Measurements from ENCODE around the gene MUS81. TPM values are rescaled to one million over a fixed set of nuclear protein-coding genes. Genes with fewer than 3 reads are reported as not detected.

Gene MUS81
- total RNA-seq, 1 experiment from 2014 or later, result 45.9 TPM

GRCh38 chr11:65852508-65853245 is 7.6 kb upstream of the MUS81 start:
- ChIA-PET POLR2A (interaction anchor here (0.5 to 3.5 kb wide), 9 partner anchors 8 to 200 kb away, joined by 3 to 38 read pairs (median 4); partner anchors contain the start of genes FIBP, MUS81, RNASEH2C and SNX32), CTCF (interaction anchor here (0.9 to 6.3 kb wide), 20 partner anchors 8 to 214 kb away, joined by 3 to 134 read pairs (median 4); partner anchors contain the start of genes AP5B1, CCDC85B, CST6 and FIBP)
- ATAC-seq, result no peak
- Mint-ChIP-seq H3K36me3 (peaks cover 53% of the 10 kb centered on the region), H3K9me3 (peaks cover 6% of the 10 kb centered on the region; the same call in 1 of the 2 replicates), H3K27ac (no peak overlapping the region), H3K4me1 (peaks cover 24% of the 10 kb centered on the region), H3K4me3 (no peak overlapping the region), H3K27me3 (ENCODE audit: low read depth) (peaks cover 8% of the 10 kb centered on the region)
- DNase-seq (ENCODE audit: low spot score), result no peak
- TF ChIP-seq NR3C1 (CRISPR knock-in tag; conservative IDR thresholded peaks at IDR 0.05; ENCODE audit: low read depth) (no peak), JUN (CRISPR knock-in tag; IDR thresholded peaks at IDR 0.05) (no peak), ZNF263 (CRISPR knock-in tag; IDR thresholded peaks at IDR 0.05; ENCODE audit: low read depth) (no peak), ZNF138 (CRISPR knock-in tag; conservative IDR thresholded peaks at IDR 0.05) (no peak), SP1 (CRISPR knock-in tag; conservative IDR thresholded peaks at IDR 0.05) (no peak), SMAD4 (CRISPR knock-in tag; IDR thresholded peaks at IDR 0.05) (no peak), MXD4 (CRISPR knock-in tag; IDR thresholded peaks at IDR 0.05; ENCODE audit: borderline replicate concordance) (no peak), SMAD3 (CRISPR knock-in tag; IDR thresholded peaks at IDR 0.05; ENCODE audit: borderline replicate concordance) (no peak), NFE2L1 (CRISPR knock-in tag; IDR thresholded peaks at IDR 0.05) (no peak), ESRRA (CRISPR knock-in tag; IDR thresholded peaks at IDR 0.05; ENCODE audit: borderline replicate concordance) (no peak), RELA (CRISPR knock-in tag; IDR thresholded peaks at IDR 0.05; ENCODE audit: borderline replicate concordance) (0 out of 2 replicates have a peak, but pooled peaks have one; percentile 25), E2F4 (CRISPR knock-in tag; IDR thresholded peaks at IDR 0.05; ENCODE audit: borderline replicate concordance, low read depth) (no peak), TCF7 (CRISPR knock-in tag; IDR thresholded peaks at IDR 0.05; ENCODE audit: low read depth) (no peak), STAT6 (CRISPR knock-in tag; conservative IDR thresholded peaks at IDR 0.05; ENCODE audit: low read depth) (no peak), ZBTB21 (CRISPR knock-in tag; IDR thresholded peaks at IDR 0.05; ENCODE audit: borderline replicate concordance) (no peak), OVOL2 (CRISPR knock-in tag; IDR thresholded peaks at IDR 0.05; ENCODE audit: borderline replicate concordance) (no peak), NR1H2 (CRISPR knock-in tag; IDR thresholded peaks at IDR 0.05) (no peak), ZNF317 (CRISPR knock-in tag; IDR thresholded peaks at IDR 0.05; ENCODE audit: borderline replicate concordance, low read depth) (no peak), SOX15 (CRISPR knock-in tag; IDR thresholded peaks at IDR 0.05) (no peak)
- TF ChIP-seq, protein P1, sequence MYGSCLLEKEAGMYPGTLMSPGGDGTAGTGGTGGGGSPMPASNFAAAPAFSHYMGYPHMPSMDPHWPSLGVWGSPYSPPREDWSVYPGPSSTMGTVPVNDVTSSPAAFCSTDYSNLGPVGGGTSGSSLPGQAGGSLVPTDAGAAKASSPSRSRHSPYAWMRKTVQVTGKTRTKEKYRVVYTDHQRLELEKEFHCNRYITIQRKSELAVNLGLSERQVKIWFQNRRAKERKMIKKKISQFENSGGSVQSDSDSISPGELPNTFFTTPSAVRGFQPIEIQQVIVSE (CRISPR knock-in tag; IDR thresholded peaks at IDR 0.05; ENCODE audit: borderline replicate concordance), result no peak
- TF ChIP-seq, protein P2, sequence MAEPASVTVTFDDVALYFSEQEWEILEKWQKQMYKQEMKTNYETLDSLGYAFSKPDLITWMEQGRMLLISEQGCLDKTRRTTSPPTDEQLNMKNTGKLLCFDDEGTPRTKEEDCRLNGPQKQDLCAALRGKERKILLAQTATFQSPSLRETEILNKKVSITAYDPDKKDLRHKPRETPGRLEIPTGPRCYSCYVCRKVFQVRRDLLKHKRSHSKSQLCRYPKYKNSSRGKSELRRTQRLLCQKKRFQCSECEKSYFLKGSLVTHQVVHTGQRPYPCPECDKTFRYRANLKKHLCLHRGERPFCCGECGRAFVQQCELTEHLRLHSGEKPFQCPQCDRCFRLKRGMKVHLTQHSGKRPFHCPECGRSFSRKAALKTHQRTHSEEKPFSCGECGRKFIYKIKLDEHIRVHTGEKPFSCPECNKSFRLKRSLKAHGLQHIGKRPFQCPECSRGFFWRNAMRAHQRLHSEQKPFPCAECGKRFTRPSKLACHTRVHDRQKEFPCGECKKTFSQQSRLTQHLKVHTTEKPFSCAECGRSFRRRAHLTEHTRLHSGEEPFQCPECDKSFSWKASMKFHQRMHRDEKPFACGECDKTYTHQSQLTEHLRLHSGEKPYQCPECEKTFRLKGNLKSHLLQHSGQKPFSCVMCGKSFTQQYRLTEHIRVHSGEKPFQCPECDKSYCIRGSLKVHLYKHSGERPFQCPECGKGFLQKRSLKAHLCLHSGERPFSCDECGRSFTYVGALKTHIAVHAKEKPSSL (CRISPR knock-in tag; conservative IDR thresholded peaks at IDR 0.05), result 0 out of 2 replicates have a peak, but pooled peaks have one; percentile 23
- TF ChIP-seq, protein P3, sequence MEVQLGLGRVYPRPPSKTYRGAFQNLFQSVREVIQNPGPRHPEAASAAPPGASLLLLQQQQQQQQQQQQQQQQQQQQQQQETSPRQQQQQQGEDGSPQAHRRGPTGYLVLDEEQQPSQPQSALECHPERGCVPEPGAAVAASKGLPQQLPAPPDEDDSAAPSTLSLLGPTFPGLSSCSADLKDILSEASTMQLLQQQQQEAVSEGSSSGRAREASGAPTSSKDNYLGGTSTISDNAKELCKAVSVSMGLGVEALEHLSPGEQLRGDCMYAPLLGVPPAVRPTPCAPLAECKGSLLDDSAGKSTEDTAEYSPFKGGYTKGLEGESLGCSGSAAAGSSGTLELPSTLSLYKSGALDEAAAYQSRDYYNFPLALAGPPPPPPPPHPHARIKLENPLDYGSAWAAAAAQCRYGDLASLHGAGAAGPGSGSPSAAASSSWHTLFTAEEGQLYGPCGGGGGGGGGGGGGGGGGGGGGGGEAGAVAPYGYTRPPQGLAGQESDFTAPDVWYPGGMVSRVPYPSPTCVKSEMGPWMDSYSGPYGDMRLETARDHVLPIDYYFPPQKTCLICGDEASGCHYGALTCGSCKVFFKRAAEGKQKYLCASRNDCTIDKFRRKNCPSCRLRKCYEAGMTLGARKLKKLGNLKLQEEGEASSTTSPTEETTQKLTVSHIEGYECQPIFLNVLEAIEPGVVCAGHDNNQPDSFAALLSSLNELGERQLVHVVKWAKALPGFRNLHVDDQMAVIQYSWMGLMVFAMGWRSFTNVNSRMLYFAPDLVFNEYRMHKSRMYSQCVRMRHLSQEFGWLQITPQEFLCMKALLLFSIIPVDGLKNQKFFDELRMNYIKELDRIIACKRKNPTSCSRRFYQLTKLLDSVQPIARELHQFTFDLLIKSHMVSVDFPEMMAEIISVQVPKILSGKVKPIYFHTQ (CRISPR knock-in tag; IDR thresholded peaks at IDR 0.05), result 0 out of 2 replicates have a peak, but pooled peaks have one; percentile 30
- TF ChIP-seq, protein P4, sequence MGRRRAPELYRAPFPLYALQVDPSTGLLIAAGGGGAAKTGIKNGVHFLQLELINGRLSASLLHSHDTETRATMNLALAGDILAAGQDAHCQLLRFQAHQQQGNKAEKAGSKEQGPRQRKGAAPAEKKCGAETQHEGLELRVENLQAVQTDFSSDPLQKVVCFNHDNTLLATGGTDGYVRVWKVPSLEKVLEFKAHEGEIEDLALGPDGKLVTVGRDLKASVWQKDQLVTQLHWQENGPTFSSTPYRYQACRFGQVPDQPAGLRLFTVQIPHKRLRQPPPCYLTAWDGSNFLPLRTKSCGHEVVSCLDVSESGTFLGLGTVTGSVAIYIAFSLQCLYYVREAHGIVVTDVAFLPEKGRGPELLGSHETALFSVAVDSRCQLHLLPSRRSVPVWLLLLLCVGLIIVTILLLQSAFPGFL (CRISPR knock-in tag; IDR thresholded peaks at IDR 0.05; ENCODE audit: borderline replicate concordance), result no peak

All from WTC11 (cell line).